GM12875 (cell line): ENCODE results near the gene ADAMTSL5.

Experiments
- H3K4me3 ChIP-seq: one replicate; pipeline ENCODE4 v1.5.1; 2011; ENCODE audit warnings: low read depth, low read length, control low read depth
- TF ChIP-seq, protein P1 (sequence below): IDR thresholded peaks from 2 replicates; pipeline ENCODE4 v1.5.1; 2011; ENCODE audit warnings: low read depth, mild to moderate bottlenecking, control low read depth, inconsistent platforms, low read length, moderate library complexity, borderline replicate concordance; ENCODE audit not compliant: insufficient read depth

ADAMTSL5 gene, protein sequence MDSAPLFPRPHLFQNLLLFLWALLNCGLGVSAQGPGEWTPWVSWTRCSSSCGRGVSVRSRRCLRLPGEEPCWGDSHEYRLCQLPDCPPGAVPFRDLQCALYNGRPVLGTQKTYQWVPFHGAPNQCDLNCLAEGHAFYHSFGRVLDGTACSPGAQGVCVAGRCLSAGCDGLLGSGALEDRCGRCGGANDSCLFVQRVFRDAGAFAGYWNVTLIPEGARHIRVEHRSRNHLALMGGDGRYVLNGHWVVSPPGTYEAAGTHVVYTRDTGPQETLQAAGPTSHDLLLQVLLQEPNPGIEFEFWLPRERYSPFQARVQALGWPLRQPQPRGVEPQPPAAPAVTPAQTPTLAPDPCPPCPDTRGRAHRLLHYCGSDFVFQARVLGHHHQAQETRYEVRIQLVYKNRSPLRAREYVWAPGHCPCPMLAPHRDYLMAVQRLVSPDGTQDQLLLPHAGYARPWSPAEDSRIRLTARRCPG

DNA sequence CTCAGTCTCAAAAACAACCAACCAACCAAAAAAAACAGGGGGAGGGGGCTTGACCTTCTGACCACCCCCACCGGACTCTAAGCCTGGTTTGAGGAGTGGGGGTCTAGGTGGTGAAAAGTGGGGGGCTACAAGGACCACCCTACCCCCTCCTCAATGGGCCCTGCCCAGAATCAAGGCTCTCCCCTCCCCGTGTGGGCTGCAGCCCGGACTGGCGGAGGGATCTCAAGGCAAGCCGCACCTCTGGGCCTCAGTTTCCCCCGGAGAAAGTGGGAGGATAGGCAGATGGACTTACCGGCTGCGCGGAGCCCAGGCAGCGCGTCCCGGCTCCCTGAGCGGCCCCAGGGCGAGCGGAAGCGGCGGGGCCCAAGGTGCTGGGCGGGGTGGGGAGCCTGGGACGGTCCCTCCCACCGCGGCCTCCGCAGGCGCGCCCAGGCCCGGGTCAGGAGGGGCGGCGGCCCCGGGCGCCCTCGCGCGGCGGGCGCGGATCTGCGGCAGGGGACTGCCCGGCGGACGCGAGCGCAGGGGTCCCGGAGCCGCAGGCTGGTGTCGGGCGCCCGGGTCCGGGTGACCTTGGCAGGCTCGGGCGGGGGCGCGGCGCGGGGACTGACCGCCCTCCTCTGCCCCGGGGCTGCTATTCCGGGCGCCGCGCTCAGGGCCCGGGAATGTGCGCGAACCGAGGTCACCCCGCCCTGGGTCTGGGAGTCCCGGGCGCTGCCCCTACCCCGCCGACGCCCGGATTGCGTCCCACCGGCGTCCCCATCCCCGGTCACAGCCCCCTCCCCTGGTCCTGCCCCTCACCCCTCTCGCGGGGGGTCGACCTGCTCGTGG, at the start of gene ADAMTSL5:
Gene ADAMTSL5 (minus strand): TSS at position 349 of the 828 bp plus-strand sequence. CDS start 2,076 bp downstream, outside the sequence.
- TF ChIP-seq, protein P1, sequence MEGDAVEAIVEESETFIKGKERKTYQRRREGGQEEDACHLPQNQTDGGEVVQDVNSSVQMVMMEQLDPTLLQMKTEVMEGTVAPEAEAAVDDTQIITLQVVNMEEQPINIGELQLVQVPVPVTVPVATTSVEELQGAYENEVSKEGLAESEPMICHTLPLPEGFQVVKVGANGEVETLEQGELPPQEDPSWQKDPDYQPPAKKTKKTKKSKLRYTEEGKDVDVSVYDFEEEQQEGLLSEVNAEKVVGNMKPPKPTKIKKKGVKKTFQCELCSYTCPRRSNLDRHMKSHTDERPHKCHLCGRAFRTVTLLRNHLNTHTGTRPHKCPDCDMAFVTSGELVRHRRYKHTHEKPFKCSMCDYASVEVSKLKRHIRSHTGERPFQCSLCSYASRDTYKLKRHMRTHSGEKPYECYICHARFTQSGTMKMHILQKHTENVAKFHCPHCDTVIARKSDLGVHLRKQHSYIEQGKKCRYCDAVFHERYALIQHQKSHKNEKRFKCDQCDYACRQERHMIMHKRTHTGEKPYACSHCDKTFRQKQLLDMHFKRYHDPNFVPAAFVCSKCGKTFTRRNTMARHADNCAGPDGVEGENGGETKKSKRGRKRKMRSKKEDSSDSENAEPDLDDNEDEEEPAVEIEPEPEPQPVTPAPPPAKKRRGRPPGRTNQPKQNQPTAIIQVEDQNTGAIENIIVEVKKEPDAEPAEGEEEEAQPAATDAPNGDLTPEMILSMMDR: peak; percentile 25; the same call in 1 of the 2 replicates
- no peak within 1 kb of the TSS for H3K4me3 ChIP-seq

DNA sequence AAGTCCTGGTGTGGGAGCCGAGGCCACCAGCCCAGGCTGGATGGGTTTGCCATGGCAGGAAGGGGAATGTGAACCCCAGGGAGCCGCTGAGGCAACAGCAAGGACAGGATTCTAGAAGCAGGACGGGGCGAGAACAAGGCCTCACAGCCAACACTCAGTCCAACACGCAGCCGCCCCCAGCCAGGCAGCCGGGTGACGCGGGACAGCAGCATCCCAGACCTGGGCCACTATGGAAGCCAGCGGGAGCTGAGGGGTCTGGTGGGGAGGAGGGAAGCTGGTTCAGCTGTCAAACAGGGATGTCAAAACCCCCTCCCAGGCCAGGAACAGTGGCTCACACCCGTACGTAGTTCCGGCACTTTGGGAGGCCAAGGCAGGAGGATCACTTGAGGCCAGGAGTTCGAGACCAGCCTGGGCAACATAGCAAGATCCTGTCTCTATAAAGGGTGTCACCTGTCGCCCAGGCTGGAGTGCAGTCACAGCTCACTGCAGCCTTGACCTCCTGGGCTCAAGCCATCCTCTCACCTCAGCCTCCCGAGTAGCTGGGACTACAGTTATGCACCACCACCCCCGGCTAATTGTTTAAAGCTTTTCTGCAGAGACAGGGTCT, 48.5 kb upstream of the ADAMTSL5 start:
- no peak overlapping the region for H3K4me3 ChIP-seq
- TF ChIP-seq, protein P1: no peak

DNA sequence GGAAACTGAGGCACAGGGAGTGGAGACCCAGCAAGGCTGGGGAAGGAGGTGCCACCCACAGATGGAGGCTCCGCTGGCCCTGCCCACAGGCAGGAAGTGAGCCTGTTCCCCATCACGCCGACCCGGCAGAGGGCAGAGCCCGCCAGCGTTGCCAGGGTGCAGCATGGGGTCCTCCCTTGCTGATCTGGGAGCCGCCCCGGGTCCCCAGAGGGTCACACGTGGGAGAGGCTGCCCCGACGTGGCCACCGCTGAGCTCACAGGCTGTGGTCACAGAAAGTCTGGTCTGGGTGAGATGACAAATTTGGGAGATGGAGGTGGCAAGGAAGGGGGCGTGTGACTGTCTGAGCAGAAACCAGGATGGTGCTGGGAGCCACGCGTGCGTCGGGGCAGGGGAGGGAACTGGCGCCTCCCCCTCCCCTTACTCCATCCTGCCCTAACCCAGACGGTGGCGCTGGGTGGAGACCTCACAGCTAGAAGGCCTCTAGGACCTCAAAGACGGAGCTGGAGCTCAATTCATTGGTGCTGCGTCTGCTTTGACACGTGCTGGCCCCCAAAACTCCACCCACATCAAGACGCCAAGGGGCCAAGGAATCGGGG, 47.6 kb upstream of the ADAMTSL5 start:
- H3K4me3 ChIP-seq: no peak overlapping the region
- TF ChIP-seq, protein P1: no peak

DNA sequence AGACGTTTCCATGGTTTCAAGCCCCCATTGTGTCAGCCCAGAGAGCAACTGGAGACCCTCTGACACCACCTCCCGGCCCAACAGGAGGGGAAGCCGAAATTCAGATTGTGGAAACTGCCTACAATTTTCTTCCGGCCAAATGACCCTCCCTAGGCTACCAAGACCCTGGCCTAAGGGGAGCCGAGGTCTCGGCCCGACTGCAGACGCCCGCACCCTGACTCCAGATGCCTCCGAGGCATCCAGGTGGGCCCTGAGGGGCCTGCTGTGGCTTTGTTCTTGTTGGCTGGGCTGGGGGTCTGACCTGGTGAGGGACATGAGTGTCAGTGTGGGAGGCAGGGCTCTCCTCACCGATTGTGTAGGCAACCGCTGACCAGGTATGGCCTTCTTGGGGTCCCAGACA, 45.7 kb upstream of the ADAMTSL5 start:
- no peak overlapping the region for H3K4me3 ChIP-seq
- TF ChIP-seq, protein P1: no peak

DNA sequence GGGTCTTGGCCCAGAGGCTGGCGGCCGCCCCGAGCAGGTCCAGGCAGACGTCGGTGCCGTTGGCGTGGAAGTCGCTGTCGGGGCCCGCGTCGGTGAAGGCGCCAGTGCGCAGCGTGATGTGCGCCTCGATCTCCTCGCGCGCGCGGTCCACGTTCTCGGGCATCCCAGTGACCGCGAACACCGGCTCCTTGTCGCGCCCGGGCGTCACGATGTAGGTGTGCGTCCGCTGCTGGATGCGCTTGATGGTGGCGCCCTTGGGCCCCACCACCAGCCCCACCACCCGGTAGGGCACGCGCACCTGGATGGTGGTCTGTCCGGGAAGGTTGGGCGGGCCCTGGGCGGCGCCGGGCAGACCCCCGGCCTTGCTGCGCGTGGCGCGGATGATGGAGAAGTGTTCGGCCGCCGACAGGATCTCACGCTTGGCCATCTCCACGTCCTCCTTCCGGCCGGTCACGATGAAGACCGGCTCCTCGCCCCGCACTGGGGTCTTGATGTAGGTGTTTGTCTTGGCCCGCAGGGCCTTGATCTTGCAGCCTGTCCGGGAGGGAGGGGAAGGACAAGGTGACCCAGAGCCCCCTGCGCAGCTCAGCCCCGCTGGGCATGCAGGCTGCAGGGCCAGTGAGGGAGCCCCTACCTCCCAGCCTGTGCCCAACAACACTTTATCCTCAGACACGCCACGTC, 43.7 kb upstream of the ADAMTSL5 start:
- TF ChIP-seq, protein P1: no peak
- no peak overlapping the region for H3K4me3 ChIP-seq
